HEK293T (cell line): Measurements from ENCODE around the gene C6orf120.

Experiments
- CTCF ChIA-PET: fragments of 350-600 bp; formaldehyde crosslinking; extraction: SDS; loops from one replicate; lab custom pipeline; 2021; ENCODE audit warnings: antibody characterized with exemption, inconsistent platforms; lab: Yijun Ruan, JAX
- POLR2A ChIA-PET: fragments of 350-600 bp; formaldehyde crosslinking; extraction: SDS; loops from one replicate; lab custom pipeline; 2020; ENCODE audit warnings: antibody characterized with exemption, inconsistent platforms; lab: Yijun Ruan, JAX
- DNase-seq: peaks from one replicate; pipeline ENCODE4 v3.0.0; 2012; ENCODE audit warnings: mixed read lengths; ENCODE audit errors: extremely low spot score
- ARNT ChIP-seq: fragments of 450-650 bp; IDR thresholded peaks from 2 replicates; pipeline ENCODE4 v1.6.1; 2017; ENCODE audit warnings: mild to moderate bottlenecking
- BHLHE40 ChIP-seq: fragments of 450-650 bp; IDR thresholded peaks from 2 replicates; pipeline ENCODE4 v1.6.1; 2016; ENCODE audit warnings: mild to moderate bottlenecking, moderate library complexity, borderline replicate concordance
- CTBP1 ChIP-seq: fragments of 450-650 bp; IDR thresholded peaks from 2 replicates; pipeline ENCODE4 v1.6.1; 2016; ENCODE audit warnings: borderline replicate concordance
- ELF4 ChIP-seq: fragments of 450-650 bp; IDR thresholded peaks from 2 replicates; pipeline ENCODE4 v1.6.1; 2017; ENCODE audit warnings: antibody characterized with exemption
- FOXA1 ChIP-seq: fragments of 450-650 bp; IDR thresholded peaks from 2 replicates; pipeline ENCODE4 v1.6.1; 2016; ENCODE audit warnings: mild to moderate bottlenecking
- FOXK2 ChIP-seq: fragments of 450-650 bp; IDR thresholded peaks from 2 replicates; pipeline ENCODE4 v1.6.1; 2016; ENCODE audit warnings: mild to moderate bottlenecking
- FOXM1 ChIP-seq: fragments of 450-650 bp; IDR thresholded peaks from 2 replicates; pipeline ENCODE4 v1.6.1; 2017; ENCODE audit warnings: mild to moderate bottlenecking, borderline replicate concordance
- HDGF ChIP-seq: fragments of 450-650 bp; IDR thresholded peaks from 2 replicates; pipeline ENCODE4 v1.6.1; 2017; ENCODE audit warnings: antibody characterized with exemption, borderline replicate concordance
- L3MBTL2 ChIP-seq: fragments of 450-650 bp; conservative IDR thresholded peaks from 2 replicates; pipeline ENCODE4 v1.6.1; 2016; ENCODE audit warnings: mild to moderate bottlenecking
- LEF1 ChIP-seq: fragments of 450-650 bp; IDR thresholded peaks from 2 replicates; pipeline ENCODE4 v1.6.1; 2017; ENCODE audit warnings: mild to moderate bottlenecking, borderline replicate concordance
- NFRKB ChIP-seq: fragments of 450-650 bp; IDR thresholded peaks from 2 replicates; pipeline ENCODE4 v1.6.1; 2016; ENCODE audit warnings: mild to moderate bottlenecking, moderate library complexity
- SP1 ChIP-seq: fragments of 450-650 bp; IDR thresholded peaks from 2 replicates; pipeline ENCODE4 v1.6.1; 2017
- SUZ12 ChIP-seq: fragments of 450-650 bp; IDR thresholded peaks from 2 replicates; pipeline ENCODE4 v1.6.1; 2016; ENCODE audit warnings: mild to moderate bottlenecking
- TARDBP ChIP-seq: fragments of 450-650 bp; IDR thresholded peaks from 2 replicates; pipeline ENCODE4 v1.6.1; 2016
- ZNF384 ChIP-seq: fragments of 450-650 bp; IDR thresholded peaks from 2 replicates; pipeline ENCODE4 v1.6.1; 2016
- TF ChIP-seq, protein P1 (sequence below): fragments of 450-650 bp; IDR thresholded peaks from 2 replicates; pipeline ENCODE4 v1.6.1; 2016

The C6orf120 gene

GRCh38 chr6:169666441-169666840 is 35.5 kb upstream of the C6orf120 start:
- ChIA-PET POLR2A (no interaction called here), CTCF (interaction anchor here (0.6 kb wide), 1 partner anchor 347 kb away, joined by 3 read pairs; no protein-coding TSS in a partner anchor)
- DNase-seq = no peak
- no peak for TF ChIP-seq L3MBTL2
- TF ChIP-seq LEF1 = no peak
- TF ChIP-seq ELF4 = no peak
- TF ChIP-seq ARNT = no peak
- no peak for TF ChIP-seq FOXA1
- no peak for TF ChIP-seq HDGF
- TF ChIP-seq FOXM1 = no peak
- TF ChIP-seq SP1 = no peak
- no peak for TF ChIP-seq BHLHE40
- TF ChIP-seq FOXK2 = no peak
- TF ChIP-seq TARDBP = no peak
- TF ChIP-seq CTBP1 = no peak
- TF ChIP-seq SUZ12 = no peak
- no peak for TF ChIP-seq NFRKB
- TF ChIP-seq, protein P1, sequence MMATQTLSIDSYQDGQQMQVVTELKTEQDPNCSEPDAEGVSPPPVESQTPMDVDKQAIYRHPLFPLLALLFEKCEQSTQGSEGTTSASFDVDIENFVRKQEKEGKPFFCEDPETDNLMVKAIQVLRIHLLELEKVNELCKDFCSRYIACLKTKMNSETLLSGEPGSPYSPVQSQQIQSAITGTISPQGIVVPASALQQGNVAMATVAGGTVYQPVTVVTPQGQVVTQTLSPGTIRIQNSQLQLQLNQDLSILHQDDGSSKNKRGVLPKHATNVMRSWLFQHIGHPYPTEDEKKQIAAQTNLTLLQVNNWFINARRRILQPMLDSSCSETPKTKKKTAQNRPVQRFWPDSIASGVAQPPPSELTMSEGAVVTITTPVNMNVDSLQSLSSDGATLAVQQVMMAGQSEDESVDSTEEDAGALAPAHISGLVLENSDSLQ = no peak
- TF ChIP-seq ZNF384 = no peak

DNA sequence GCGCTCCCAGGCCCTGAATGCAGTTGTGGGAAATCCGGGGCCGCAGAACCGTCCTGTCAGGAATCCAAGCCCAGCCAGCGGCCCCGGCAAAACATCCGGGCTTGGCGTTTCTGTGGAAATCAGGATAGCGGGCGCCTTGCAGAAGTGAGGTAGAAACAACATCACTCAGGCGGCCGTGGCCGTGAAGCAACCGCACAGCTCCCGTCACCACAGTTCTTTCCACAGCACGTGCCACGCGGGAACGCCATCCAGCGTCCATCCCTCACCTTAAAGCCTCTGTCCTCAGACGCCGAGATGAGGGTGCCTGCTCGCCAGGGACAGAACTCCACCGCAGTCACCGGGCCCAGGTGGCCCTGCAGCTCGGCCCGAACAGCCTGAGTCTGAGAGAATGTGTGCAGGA is 34.2 kb upstream of the C6orf120 start:
- no peak for DNase-seq
- CTCF ChIA-PET = no interaction called here
- POLR2A ChIA-PET = no interaction called here
- TF ChIP-seq CTBP1 (no peak), LEF1 (no peak), L3MBTL2 (no peak), BHLHE40 (no peak), TARDBP (no peak)
- TF ChIP-seq, protein P1 = no peak

DNA sequence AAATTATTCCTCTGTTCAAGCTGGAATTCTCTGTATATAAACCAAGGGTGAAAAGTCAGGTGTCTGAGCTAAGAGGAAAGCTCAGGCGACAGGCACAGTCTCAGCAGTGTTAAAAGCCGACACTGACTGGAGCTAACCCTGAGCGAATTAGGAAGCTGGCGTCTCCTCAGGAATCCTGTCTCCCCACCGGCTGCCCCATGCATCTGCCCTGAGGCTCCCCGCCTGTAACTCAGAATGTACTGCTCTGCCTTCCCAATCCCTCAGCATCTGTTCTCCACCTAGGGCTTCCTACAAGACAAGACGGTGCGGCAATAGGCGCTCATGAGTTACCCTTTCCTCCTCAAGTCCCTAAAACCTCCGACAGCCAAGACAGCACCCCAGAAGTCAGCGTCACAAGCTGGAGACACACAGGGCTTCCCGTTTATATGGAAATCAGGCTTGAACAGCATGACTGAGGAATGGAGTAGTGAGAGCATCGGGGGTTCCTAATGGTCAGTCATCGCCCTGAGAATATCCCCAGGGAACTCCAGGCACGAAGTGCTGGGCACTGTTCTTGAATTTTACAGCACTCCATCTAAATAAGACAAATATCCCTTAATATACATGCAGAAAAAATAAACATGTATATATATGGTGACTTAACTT is 33.6 kb upstream of the C6orf120 start:
- CTCF ChIA-PET = no interaction called here
- TF ChIP-seq CTBP1 (no peak), ELF4 (no peak), ZNF384 (no peak), FOXA1 (no peak), SP1 (no peak)
- no peak for DNase-seq
- POLR2A ChIA-PET = no interaction called here

DNA sequence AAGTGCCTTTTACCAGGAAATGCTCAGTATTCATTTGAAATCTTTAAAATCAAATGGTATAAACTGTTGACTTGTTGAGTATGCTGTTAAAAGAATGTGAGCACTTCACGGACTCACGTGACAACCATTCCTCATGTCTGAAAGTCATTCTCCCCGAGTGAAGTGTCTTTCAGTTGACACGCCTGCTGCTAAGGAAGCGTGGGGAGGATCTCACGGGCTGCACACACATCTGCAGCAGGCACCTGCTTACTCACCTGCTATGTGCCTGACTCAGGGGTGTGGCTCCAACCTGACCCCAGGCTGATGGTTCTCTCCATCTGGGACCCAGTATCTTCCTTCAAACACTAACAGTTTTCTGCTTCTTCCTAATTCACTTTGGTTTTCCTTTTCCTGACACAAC is 32.8 kb upstream of the C6orf120 start:
- ChIA-PET CTCF (interaction anchor here (0.6 kb wide), 1 partner anchor 97 kb away, joined by 3 read pairs; no protein-coding TSS in a partner anchor), POLR2A (no interaction called here)
- TF ChIP-seq TARDBP (no peak), NFRKB (no peak), FOXA1 (no peak), L3MBTL2 (no peak), ZNF384 (no peak), CTBP1 (no peak), BHLHE40 (no peak), LEF1 (no peak), HDGF (no peak), FOXK2 (no peak), ELF4 (no peak), ARNT (no peak), SP1 (no peak), FOXM1 (no peak), SUZ12 (no peak)
- TF ChIP-seq, protein P1 = no peak
- DNase-seq = no peak

GRCh38 chr6:169669889-169670288 is 32.0 kb upstream of the C6orf120 start:
- ChIA-PET CTCF (no interaction called here), POLR2A (no interaction called here)
- DNase-seq = no peak
- TF ChIP-seq FOXM1 (no peak), FOXK2 (no peak), SP1 (no peak), ELF4 (no peak)

- CTCF ChIA-PET = no interaction called here
- TF ChIP-seq FOXK2 = no peak
- TF ChIP-seq SP1 = no peak
- TF ChIP-seq FOXM1 = no peak
- TF ChIP-seq CTBP1 = no peak
- no peak for TF ChIP-seq HDGF
- TF ChIP-seq, protein P1 = no peak
- no peak for TF ChIP-seq LEF1
- no peak for TF ChIP-seq BHLHE40
- POLR2A ChIA-PET = no interaction called here
- DNase-seq = no peak
Observed at GRCh38 chr6:169671563-169671962, 30.4 kb upstream of the C6orf120 start.
